ENCODE measurements around the gene MKLN1. TPM values are rescaled to one million over a fixed set of nuclear protein-coding genes. Genes with fewer than 3 reads are reported as not detected.

MKLN1 gene
- polyA plus RNA-seq, 1 donor from 2014 or later = 15.9 TPM

GRCh38 chr7:131487217-131487616 is 159.5 kb downstream of the MKLN1 start:
- Histone ChIP-seq H4K20me1 (ENCODE audit: insufficient read depth) (no peaks in the 10 kb centered on the region), H3K27ac (ENCODE audit: low read length) (no peak overlapping the region), H3K9ac (ENCODE audit: low read length) (no peak overlapping the region), H3K36me3 (ENCODE audit: insufficient read depth, low read length) (no peaks in the 10 kb centered on the region), H3K4me2 (ENCODE audit: low read length) (no peak overlapping the region), H3K79me2 (replicated peaks; ENCODE audit: insufficient read depth, low read length) (no peaks in the 10 kb centered on the region), H3K4me3 (ENCODE audit: low read length) (no peak overlapping the region), H3K9me2 (ENCODE audit: insufficient read depth, low read length) (no peaks in the 10 kb centered on the region), H2AFZ (ENCODE audit: low read depth, low read length) (no peak overlapping the region), H3F3A (ENCODE audit: insufficient read depth, low read length, poor library complexity, severe bottlenecking) (no peaks in the 10 kb centered on the region), H3K27me3 (ENCODE audit: insufficient read depth, low read depth, low read length) (no peaks in the 10 kb centered on the region), H3K9me3 (ENCODE audit: low read length) (no peaks in the 10 kb centered on the region)
- TF ChIP-seq REST (IDR thresholded peaks at IDR 0.05; ENCODE audit: borderline replicate concordance) = no peak
- TF ChIP-seq POLR2AphosphoS5 (IDR thresholded peaks at IDR 0.05) = no peak
- no peak for TF ChIP-seq SMC3 (conservative IDR thresholded peaks at IDR 0.05; ENCODE audit: poor library complexity)
- TF ChIP-seq TAF1 (IDR thresholded peaks at IDR 0.05; ENCODE audit: low read depth) = no peak
- TF ChIP-seq CTCF (IDR thresholded peaks at IDR 0.05; ENCODE audit: poor library complexity, severe bottlenecking) = no peak
- TF ChIP-seq EZH2 (IDR thresholded peaks at IDR 0.05; ENCODE audit: borderline replicate concordance, insufficient read depth, low read length, poor library complexity, severe bottlenecking) = no peak
- TF ChIP-seq RAD21 (conservative IDR thresholded peaks at IDR 0.05) = no peak
- no peak for TF ChIP-seq MXI1 (conservative IDR thresholded peaks at IDR 0.05; ENCODE audit: poor library complexity, severe bottlenecking)
- no peak for TF ChIP-seq EP300 (conservative IDR thresholded peaks at IDR 0.05; ENCODE audit: poor library complexity, severe bottlenecking)

GRCh38 chr7:131488361-131488760 is 160.7 kb downstream of the MKLN1 start:
- Histone ChIP-seq H3K4me2 (ENCODE audit: low read length) (no peak overlapping the region), H3F3A (ENCODE audit: insufficient read depth, low read length, poor library complexity, severe bottlenecking) (no peaks in the 10 kb centered on the region)

More at GRCh38 chr7:131488361-131488760, 160.7 kb downstream of the MKLN1 start:
- H3K9me2 ChIP-seq (ENCODE audit: insufficient read depth, low read length) = no peaks in the 10 kb centered on the region
- H3K79me2 ChIP-seq (replicated peaks; ENCODE audit: insufficient read depth, low read length) = no peaks in the 10 kb centered on the region
- H4K20me1 ChIP-seq (ENCODE audit: insufficient read depth) = no peaks in the 10 kb centered on the region
- no peak overlapping the region for H3K9ac ChIP-seq (ENCODE audit: low read length)
- no peak overlapping the region for H2AFZ ChIP-seq (ENCODE audit: low read depth, low read length)
- no peak overlapping the region for H3K27ac ChIP-seq (ENCODE audit: low read length)
- H3K4me3 ChIP-seq (ENCODE audit: low read length) = no peak overlapping the region
- H3K36me3 ChIP-seq (ENCODE audit: insufficient read depth, low read length) = no peaks in the 10 kb centered on the region
- no peaks in the 10 kb centered on the region for H3K27me3 ChIP-seq (ENCODE audit: insufficient read depth, low read depth, low read length)
- TF ChIP-seq TAF1 (IDR thresholded peaks at IDR 0.05; ENCODE audit: low read depth) (no peak), MXI1 (conservative IDR thresholded peaks at IDR 0.05; ENCODE audit: poor library complexity, severe bottlenecking) (no peak), POLR2AphosphoS5 (IDR thresholded peaks at IDR 0.05) (no peak), REST (IDR thresholded peaks at IDR 0.05; ENCODE audit: borderline replicate concordance) (no peak), SMC3 (conservative IDR thresholded peaks at IDR 0.05; ENCODE audit: poor library complexity) (no peak), EP300 (conservative IDR thresholded peaks at IDR 0.05; ENCODE audit: poor library complexity, severe bottlenecking) (no peak), EZH2 (IDR thresholded peaks at IDR 0.05; ENCODE audit: borderline replicate concordance, insufficient read depth, low read length, poor library complexity, severe bottlenecking) (no peak), RAD21 (conservative IDR thresholded peaks at IDR 0.05) (no peak), CTCF (IDR thresholded peaks at IDR 0.05; ENCODE audit: poor library complexity, severe bottlenecking) (no peak)
- H3K9me3 ChIP-seq (ENCODE audit: low read length) = no peaks in the 10 kb centered on the region
